AG10803 (cell line): ENCODE data around the gene DNAJC5G.
A peak's percentile ranks its signal among the peaks of the same experiment; 100 is the strongest.

Source experiments
- DNase-seq: peaks from one replicate; pipeline ENCODE4 v3.0.0; 2010; ENCODE audit warnings: low read depth
- H3K4me3 ChIP-seq: 2 replicates; pipeline ENCODE4 v1.5.1; 2011; ENCODE audit warnings: mild to moderate bottlenecking, low read length, control low read depth
- TF ChIP-seq, protein P1 (sequence below): conservative IDR thresholded peaks from 2 replicates; pipeline ENCODE4 v1.5.1; 2011; ENCODE audit warnings: mild to moderate bottlenecking, low read length, control low read depth, inconsistent platforms

DNAJC5G gene

GRCh38 chr2:27306136-27306535, 30.9 kb downstream of the DNAJC5G start:
- no peak for DNase-seq
- no peak overlapping the region for H3K4me3 ChIP-seq
- TF ChIP-seq, protein P1, sequence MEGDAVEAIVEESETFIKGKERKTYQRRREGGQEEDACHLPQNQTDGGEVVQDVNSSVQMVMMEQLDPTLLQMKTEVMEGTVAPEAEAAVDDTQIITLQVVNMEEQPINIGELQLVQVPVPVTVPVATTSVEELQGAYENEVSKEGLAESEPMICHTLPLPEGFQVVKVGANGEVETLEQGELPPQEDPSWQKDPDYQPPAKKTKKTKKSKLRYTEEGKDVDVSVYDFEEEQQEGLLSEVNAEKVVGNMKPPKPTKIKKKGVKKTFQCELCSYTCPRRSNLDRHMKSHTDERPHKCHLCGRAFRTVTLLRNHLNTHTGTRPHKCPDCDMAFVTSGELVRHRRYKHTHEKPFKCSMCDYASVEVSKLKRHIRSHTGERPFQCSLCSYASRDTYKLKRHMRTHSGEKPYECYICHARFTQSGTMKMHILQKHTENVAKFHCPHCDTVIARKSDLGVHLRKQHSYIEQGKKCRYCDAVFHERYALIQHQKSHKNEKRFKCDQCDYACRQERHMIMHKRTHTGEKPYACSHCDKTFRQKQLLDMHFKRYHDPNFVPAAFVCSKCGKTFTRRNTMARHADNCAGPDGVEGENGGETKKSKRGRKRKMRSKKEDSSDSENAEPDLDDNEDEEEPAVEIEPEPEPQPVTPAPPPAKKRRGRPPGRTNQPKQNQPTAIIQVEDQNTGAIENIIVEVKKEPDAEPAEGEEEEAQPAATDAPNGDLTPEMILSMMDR, result no peak

- TF ChIP-seq, protein P1, result no peak
- no peak for DNase-seq
- no peak overlapping the region for H3K4me3 ChIP-seq
Observed at GRCh38 chr2:27306573-27307286, 31.5 kb downstream of the DNAJC5G start.

DNA sequence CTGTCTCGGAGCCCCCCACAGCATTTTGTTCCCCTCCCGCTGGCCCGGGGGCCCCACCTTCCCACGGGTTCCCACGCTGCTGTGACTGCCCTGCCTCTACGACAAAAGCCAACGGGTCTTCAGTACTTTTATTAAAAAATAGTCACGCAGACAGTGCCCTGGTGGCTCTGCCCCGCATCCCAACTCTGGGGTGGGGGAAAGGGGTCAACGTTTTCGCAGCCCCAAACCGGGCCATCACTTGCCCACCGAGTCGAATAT, 32.0 kb downstream of the DNAJC5G start:
- TF ChIP-seq, protein P1, result no peak
- DNase-seq, result no peak
- no peak overlapping the region for H3K4me3 ChIP-seq

- no peak for DNase-seq
- no peak overlapping the region for H3K4me3 ChIP-seq
- TF ChIP-seq, protein P1, result no peak
Observed at GRCh38 chr2:27307545-27308358, 32.5 kb downstream of the DNAJC5G start.

DNA sequence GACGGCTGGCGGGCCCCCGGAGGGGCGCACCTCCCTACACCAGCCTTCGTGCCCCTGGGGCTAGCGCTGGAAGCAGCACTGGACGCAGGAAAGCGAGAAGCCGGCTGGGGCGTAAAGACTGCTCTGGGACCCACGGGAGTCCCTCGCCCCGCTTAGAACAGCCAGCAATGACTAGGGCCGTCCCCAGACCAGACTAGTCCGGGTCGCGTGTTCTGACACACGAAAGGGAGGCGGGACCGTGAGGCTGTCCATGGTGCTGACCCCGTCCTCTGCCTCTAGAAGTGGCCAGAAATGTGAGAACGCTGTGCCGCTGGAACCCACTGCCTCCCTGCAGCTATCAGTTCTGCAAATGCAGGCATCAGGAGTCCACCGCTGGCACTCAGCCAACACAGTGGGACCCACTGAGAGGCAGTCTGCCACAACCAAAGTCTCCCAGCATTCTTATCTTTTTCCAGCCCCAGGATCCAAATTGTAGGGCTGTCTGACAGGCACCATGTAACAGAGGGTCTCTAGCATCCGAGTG, 33.2 kb downstream of the DNAJC5G start, which contains the start of gene UCN:
Gene UCN (minus strand): TSS at position 87 of the 523 bp plus-strand sequence. CDS start 550 bp downstream, outside the sequence.
- DNase-seq, result peak; percentile 11
- no peak within 1 kb of the TSS for H3K4me3 ChIP-seq
- TF ChIP-seq, protein P1, result no peak

- H3K4me3 ChIP-seq, result no peak overlapping the region
- DNase-seq, result no peak
- TF ChIP-seq, protein P1, result no peak
Observed at GRCh38 chr2:27309651-27310050, 34.4 kb downstream of the DNAJC5G start.
